GM23248 (cell line): ENCODE results near the gene DDX4. TPM values are rescaled to one million over a fixed set of nuclear protein-coding genes. Genes with fewer than 3 reads are reported as not detected.

Experiments
- DNase-seq: peaks from one replicate; pipeline ENCODE4 v3.0.0-alpha.2; 2015
- H2AFZ ChIP-seq: fragments of 200-600 bp; sonication (generic); 2 replicates; pipeline ENCODE4 v1.6.1; 2016; ENCODE audit warnings: antibody characterized with exemption
- H3F3A ChIP-seq: fragments of 200-600 bp; sonication (generic); 2 replicates; pipeline ENCODE4 v1.6.1; 2016; ENCODE audit warnings: mild to moderate bottlenecking, antibody characterized with exemption, mixed run types; ENCODE audit not compliant: insufficient read depth
- H3K27ac ChIP-seq: fragments of 200-600 bp; sonication (generic); 2 replicates; pipeline ENCODE4 v1.5.1; 2016; ENCODE audit warnings: mild to moderate bottlenecking
- H3K27me3 ChIP-seq: fragments of 200-600 bp; sonication (generic); replicated peaks from 2 replicates; pipeline ENCODE4 v1.6.1; 2016; ENCODE audit warnings: mild to moderate bottlenecking; ENCODE audit not compliant: insufficient read depth
- H3K36me3 ChIP-seq: fragments of 200-600 bp; sonication (generic); 2 replicates; pipeline ENCODE4 v1.6.1; 2016; ENCODE audit warnings: low read depth, mild to moderate bottlenecking
- H3K4me1 ChIP-seq: fragments of 200-600 bp; sonication (generic); 2 replicates; pipeline ENCODE4 v1.6.1; 2016; ENCODE audit warnings: mild to moderate bottlenecking; ENCODE audit not compliant: insufficient read depth
- H3K4me2 ChIP-seq: fragments of 200-600 bp; sonication (generic); one replicate; pipeline ENCODE4 v1.6.1; 2016; ENCODE audit warnings: mild to moderate bottlenecking; ENCODE audit not compliant: unreplicated experiment
- H3K4me3 ChIP-seq: fragments of 200-600 bp; sonication (generic); 2 replicates; pipeline ENCODE4 v1.5.1; 2016; ENCODE audit warnings: mild to moderate bottlenecking
- H3K79me2 ChIP-seq: fragments of 200-600 bp; sonication (generic); 2 replicates; pipeline ENCODE4 v1.6.1; 2016; ENCODE audit warnings: mild to moderate bottlenecking; ENCODE audit not compliant: insufficient read depth
- H3K9ac ChIP-seq: fragments of 200-600 bp; sonication (generic); 2 replicates; pipeline ENCODE4 v1.6.1; 2016; ENCODE audit warnings: mild to moderate bottlenecking
- H3K9me2 ChIP-seq: fragments of 200-600 bp; sonication (generic); 2 replicates; pipeline ENCODE4 v1.6.1; 2016; ENCODE audit warnings: mixed run types, mild to moderate bottlenecking, moderate library complexity; ENCODE audit not compliant: insufficient read depth
- H3K9me3 ChIP-seq: fragments of 200-600 bp; sonication (generic); one replicate; pipeline ENCODE4 v1.6.1; 2017; ENCODE audit warnings: low read depth
- H4K20me1 ChIP-seq: fragments of 200-600 bp; sonication (generic); 2 replicates; pipeline ENCODE4 v1.6.0; 2016; ENCODE audit not compliant: insufficient read depth
- EZH2 ChIP-seq: fragments of 200-600 bp; sonication (generic); IDR thresholded peaks from 2 replicates; pipeline ENCODE4 v1.6.1; 2018; ENCODE audit warnings: antibody characterized with exemption, mild to moderate bottlenecking; ENCODE audit not compliant: insufficient read depth, poor library complexity, severe bottlenecking
- EZH2phosphoT487 ChIP-seq: fragments of 200-600 bp; sonication (generic); IDR thresholded peaks from 2 replicates; pipeline ENCODE4 v1.6.1; 2018; ENCODE audit warnings: antibody characterized with exemption, moderate library complexity, mild to moderate bottlenecking, low read depth; ENCODE audit not compliant: insufficient read depth
- WGBS, 2 experiments: methylation state at CpG; one replicate each; pipeline ENCODE4 v1.1.6; 2015 to 2017; ENCODE audit warnings: low lambda C conversion rate in 2 of 2, low coverage in 1 of 2; ENCODE audit errors: missing lambda C conversion rate in 2 of 2; 5-methylcytosine and 5-hydroxymethylcytosine counted together
- in situ Hi-C: fragments of 300-500 bp; cut with MboI; formaldehyde crosslinking; loops from 2 replicates; pipeline ENCODE4 v1.15.0; 2020
- polyA plus RNA-seq: library from polyadenylated mRNA; unstranded; fragments of >200 nt; fragmentation: Nextera tagmentation; extraction: Ambion mirVana; gene quantifications from 2 replicates; pipeline ENCODE4 v1.2.1, GENCODE V29; 2016
- total RNA-seq: library from RNA; depleted of rRNA; stranded (reverse); fragments of >200 nt; shearing (Covaris generic); gene quantifications from 2 replicates; pipeline ENCODE4 v1.2.3, GENCODE V29; 2014

Gene DDX4
- total and polyA plus RNA-seq, 2 experiments from 2014 or later = not detected

- no peak for TF ChIP-seq EZH2phosphoT487
- no peak for TF ChIP-seq EZH2
- no peak for DNase-seq
- Histone ChIP-seq H3K9ac (no peak overlapping the region), H3K27ac (no peak overlapping the region), H3K4me2 (no peak overlapping the region), H3K9me3 (no peaks in the 10 kb centered on the region), H2AFZ (no peak overlapping the region), H3F3A (no peaks in the 10 kb centered on the region), H3K27me3 (no peaks in the 10 kb centered on the region), H3K36me3 (no peaks in the 10 kb centered on the region), H3K4me1 (peaks cover 8% of the 10 kb centered on the region; the same call in 1 of the 2 replicates), H4K20me1 (no peaks in the 10 kb centered on the region), H3K79me2 (no peaks in the 10 kb centered on the region), H3K4me3 (no peak overlapping the region), H3K9me2 (no peaks in the 10 kb centered on the region)
- WGBS, 2 experiments = 93 to 96% methylated on average over 2 of the region's 2 CpGs
- in situ Hi-C loops = no loop called here
Observed at GRCh38 chr5:55817030-55817429, 79.2 kb downstream of the DDX4 start.

- in situ Hi-C loops = no loop called here
- Histone ChIP-seq H4K20me1 (no peaks in the 10 kb centered on the region), H3K9ac (no peak overlapping the region), H3K9me3 (no peaks in the 10 kb centered on the region), H2AFZ (no peak overlapping the region), H3K79me2 (no peaks in the 10 kb centered on the region), H3F3A (no peaks in the 10 kb centered on the region), H3K36me3 (no peaks in the 10 kb centered on the region), H3K4me2 (no peak overlapping the region), H3K27me3 (peaks cover 6% of the 10 kb centered on the region), H3K4me1 (peaks cover 8% of the 10 kb centered on the region; the same call in 1 of the 2 replicates), H3K27ac (no peak overlapping the region), H3K4me3 (no peak overlapping the region), H3K9me2 (no peaks in the 10 kb centered on the region)
- TF ChIP-seq EZH2 = no peak
- TF ChIP-seq EZH2phosphoT487 = no peak
- WGBS, 2 experiments = 74 to 79% methylated on average over 6 of the region's 6 CpGs
- DNase-seq = no peak
Observed at GRCh38 chr5:55820488-55820887, 82.6 kb downstream of the DDX4 start.

GRCh38 chr5:55821731-55822512, 84.1 kb downstream of the DDX4 start:
- Histone ChIP-seq H3K9me3 (no peaks in the 10 kb centered on the region), H3F3A (no peaks in the 10 kb centered on the region), H3K79me2 (no peaks in the 10 kb centered on the region), H2AFZ (peak overlapping the region; percentile 80), H3K36me3 (no peaks in the 10 kb centered on the region), H3K9ac (peak overlapping the region; percentile 45; the same call in 1 of the 2 replicates), H3K4me3 (peak overlapping the region; percentile 64), H3K27me3 (peaks cover 11% of the 10 kb centered on the region), H3K27ac (no peak overlapping the region), H3K4me1 (no peaks in the 10 kb centered on the region), H4K20me1 (no peaks in the 10 kb centered on the region), H3K9me2 (no peaks in the 10 kb centered on the region), H3K4me2 (peak overlapping the region; percentile 91)
- TF ChIP-seq EZH2 = peak; percentile 32
- TF ChIP-seq EZH2phosphoT487 = no peak
- in situ Hi-C loops = no loop called here
- peak; percentile 39 for DNase-seq
- WGBS, 2 experiments = 11 to 12% methylated on average over 29 to 45 of the region's 45 CpGs

- Histone ChIP-seq H3K9me3 (no peaks in the 10 kb centered on the region), H3K27ac (no peak overlapping the region), H3K79me2 (no peaks in the 10 kb centered on the region), H3K9me2 (no peaks in the 10 kb centered on the region), H3K4me1 (no peaks in the 10 kb centered on the region), H3K27me3 (peaks cover 11% of the 10 kb centered on the region), H3K4me2 (no peak overlapping the region), H2AFZ (no peak overlapping the region), H3K4me3 (no peak overlapping the region), H3K36me3 (no peaks in the 10 kb centered on the region), H3K9ac (no peak overlapping the region), H4K20me1 (no peaks in the 10 kb centered on the region), H3F3A (no peaks in the 10 kb centered on the region)
- DNase-seq = no peak
- TF ChIP-seq EZH2phosphoT487 (no peak), EZH2 (no peak)
- in situ Hi-C loops = no loop called here
- 82 to 90% methylated on average over 1 of the region's 1 CpG for WGBS, 2 experiments
Observed at GRCh38 chr5:55823151-55823796, 85.4 kb downstream of the DDX4 start.
